Spleen (tissue), 11 donors: ENCODE measurements around the gene ATP2A1. TPM values are rescaled to one million over a fixed set of nuclear protein-coding genes. Genes with fewer than 3 reads are reported as not detected.
"Not testable (repeated sequence)": the region's sequence is repeated elsewhere in the genome, so short reads cannot be mapped to it uniquely, and the experiment has no call there.

Experiments used
- DNase-seq: peaks from one replicate; pipeline ENCODE4 v3.0.0-alpha.2; 2020
- H3K27ac ChIP-seq, 8 donors: fragments of 200-600 bp; sonication (generic) in 7 of 8; 1 replicate in 4 of 8; 2 replicates in 4 of 8; pipeline versions ENCODE4 v1.5.0 to v1.8.0; 2016 to 2021; ENCODE audit warnings: inconsistent platforms in 4 of 8, mild to moderate bottlenecking in 4 of 8, moderate library complexity in 1 of 8
- H3K27me3 ChIP-seq, 7 donors: fragments of 200-600 bp; sonication (generic) in 6 of 7; replicated peaks in 1 of 7; 1 replicate in 4 of 7; 2 replicates in 3 of 7; pipeline versions ENCODE4 v1.5.0 to v1.8.0; 2016 to 2021; ENCODE audit warnings: inconsistent platforms in 3 of 7, mild to moderate bottlenecking in 1 of 7
- H3K36me3 ChIP-seq, 6 donors: fragments of 200-600 bp; sonication (generic) in 5 of 6; 1 replicate in 4 of 6; 2 replicates in 2 of 6; pipeline versions ENCODE4 v1.5.0 to v1.8.0; 2016 to 2021; ENCODE audit warnings: inconsistent platforms in 2 of 6
- H3K4me1 ChIP-seq, 6 donors: fragments of 200-600 bp; sonication (generic) in 5 of 6; 1 replicate in 3 of 6; 2 replicates in 3 of 6; pipeline versions ENCODE4 v1.5.0 to v1.8.0; 2016 to 2021; ENCODE audit warnings: inconsistent platforms in 3 of 6
- H3K4me3 ChIP-seq, 8 donors: fragments of 200-600 bp; sonication (generic) in 7 of 8; 1 replicate in 4 of 8; 2 replicates in 4 of 8; pipeline versions ENCODE4 v1.5.0 to v1.8.0; 2016 to 2021; ENCODE audit warnings: inconsistent platforms in 4 of 8, mild to moderate bottlenecking in 4 of 8, moderate library complexity in 2 of 8
- H3K9me3 ChIP-seq, 8 donors: fragments of 200-600 bp; sonication (generic) in 7 of 8; 1 replicate in 4 of 8; 2 replicates in 4 of 8; pipeline versions ENCODE4 v1.5.0 to v1.8.0; 2016 to 2021; ENCODE audit warnings: inconsistent platforms in 4 of 8
- POLR2A ChIP-seq, 3 donors: fragments of 450-650 bp; IDR thresholded peaks; one replicate each; pipeline ENCODE4 v1.5.1; 2017; ENCODE audit warnings: antibody characterized with exemption in 3 of 3, mild to moderate bottlenecking in 1 of 3
- POLR2AphosphoS5 ChIP-seq, 3 donors: sonication (generic); formaldehyde crosslinking; IDR thresholded peaks; one replicate each; pipeline ENCODE4 v1.5.1; 2017; ENCODE audit warnings: antibody characterized with exemption in 3 of 3
- WGBS, 5 donors: extraction: QIAGEN DNeasy Blood & Tissue Kit in 3 of 5; methylation state at CpG; one replicate each; pipeline versions ENCODE4 v1.1.5 to v1.1.7; 2013 to 2018; 5-methylcytosine and 5-hydroxymethylcytosine counted together
- intact Hi-C: fragments of 100-400 bp; cut with DNase I; formaldehyde crosslinking; loops from one replicate; pipeline ENCODE4 v1.15.0; 2023; ENCODE audit warnings: low total_unique reads
- polyA plus RNA-seq, 3 donors: library from polyadenylated mRNA; stranded (reverse); fragments of 200-250 nt; gene quantifications; one replicate each; pipeline ENCODE4 v1.2.1, GENCODE V29; 2013
- total RNA-seq, 7 donors: library from RNA; depleted of rRNA in 3 of 7; stranded (reverse); fragments of >200 nt in 3 of 7; fragmentation: NEBNext Ultra II Directional in 4 of 7; extraction: Animal tissue kit (Norgen Biotek cat#: 25700) in 4 of 7; gene quantifications; one replicate each; pipeline versions ENCODE4 v1.1.0 to v1.2.1, GENCODE V29; 2016 to 2021
- TF ChIP-seq, protein P1 (sequence below), 11 experiments: fragments of 200-600 bp in 7 of 11; fragments of 450-650 bp in 4 of 11; sonication (generic) in 4 of 11; IDR thresholded peaks in 8 of 11; conservative IDR thresholded peaks in 3 of 11; 1 replicate in 7 of 11; 2 replicates in 4 of 11; pipeline versions ENCODE4 v1.4.0 to v1.8.0; 2016 to 2021; ENCODE audit warnings: antibody characterized with exemption in 11 of 11, inconsistent platforms in 4 of 11, mild to moderate bottlenecking in 1 of 11
- donor health status: healthy with polysubstance abuse.
- donor health status: DM: no; HTN: no; CAD: no; lungs with moderate emphysema.
- donor health status: DM: no; HTN: no; CAD: no.
- donor health status: Bipolar disorder and iron deficiency.
- donor health status: healthy.
- donor health status: DM: no; HTN: no; CAD: no.
- donor health status: DM: yes; HTN: yes; CAD: no.

ATP2A1 gene
- total and polyA plus RNA-seq, 10 donors, result 0.26 to 1.5 (median 0.55) TPM; not detected in 2

- WGBS, 5 donors, result 81 to 92% (median 89%) methylated on average over 17 of the region's 17 CpGs
- H3K36me3 ChIP-seq, result peaks cover 5 to 59% (median 46%) of the 10 kb centered on the region in 6 donors
Observed at GRCh38 chr16:28866454-28866804, 11.9 kb upstream of the ATP2A1 start.

DNA sequence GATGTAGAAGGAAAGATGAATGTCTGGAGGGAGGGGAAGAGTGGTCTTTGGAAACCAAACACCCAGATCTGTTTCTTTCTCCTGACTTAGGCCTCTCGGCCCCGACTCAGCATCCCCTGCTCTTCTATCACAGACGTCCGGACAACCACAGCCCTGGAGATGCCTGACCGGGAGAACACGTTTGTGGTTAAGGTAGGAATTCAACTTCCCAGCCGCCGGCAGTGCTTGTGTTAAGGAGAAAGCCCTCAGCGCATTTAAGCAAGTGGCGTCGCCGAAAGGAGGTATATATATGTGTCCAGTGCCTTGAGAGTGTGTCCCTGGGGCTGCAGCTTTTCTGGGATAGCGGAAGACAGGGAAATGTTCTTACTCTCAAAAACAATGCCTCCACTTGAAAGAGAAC, 11.0 kb upstream of the ATP2A1 start:
- 92 to 93% (median 93%) methylated on average over 13 of the region's 13 CpGs for WGBS, 5 donors
- Histone ChIP-seq H3K27ac (no peak overlapping the region), H3K9me3 (no peaks in the 10 kb centered on the region), H3K4me1 (peaks cover 10 to 37% (median 28%) of the 10 kb centered on the region in 6 donors), H3K27me3 (no peaks in the 10 kb centered on the region), H3K4me3 (no peak overlapping the region), H3K36me3 (peaks cover 5 to 67% (median 53%) of the 10 kb centered on the region in 6 donors)
- intact Hi-C loops, result no loop called here
- no peak for DNase-seq
- TF ChIP-seq, protein P1, sequence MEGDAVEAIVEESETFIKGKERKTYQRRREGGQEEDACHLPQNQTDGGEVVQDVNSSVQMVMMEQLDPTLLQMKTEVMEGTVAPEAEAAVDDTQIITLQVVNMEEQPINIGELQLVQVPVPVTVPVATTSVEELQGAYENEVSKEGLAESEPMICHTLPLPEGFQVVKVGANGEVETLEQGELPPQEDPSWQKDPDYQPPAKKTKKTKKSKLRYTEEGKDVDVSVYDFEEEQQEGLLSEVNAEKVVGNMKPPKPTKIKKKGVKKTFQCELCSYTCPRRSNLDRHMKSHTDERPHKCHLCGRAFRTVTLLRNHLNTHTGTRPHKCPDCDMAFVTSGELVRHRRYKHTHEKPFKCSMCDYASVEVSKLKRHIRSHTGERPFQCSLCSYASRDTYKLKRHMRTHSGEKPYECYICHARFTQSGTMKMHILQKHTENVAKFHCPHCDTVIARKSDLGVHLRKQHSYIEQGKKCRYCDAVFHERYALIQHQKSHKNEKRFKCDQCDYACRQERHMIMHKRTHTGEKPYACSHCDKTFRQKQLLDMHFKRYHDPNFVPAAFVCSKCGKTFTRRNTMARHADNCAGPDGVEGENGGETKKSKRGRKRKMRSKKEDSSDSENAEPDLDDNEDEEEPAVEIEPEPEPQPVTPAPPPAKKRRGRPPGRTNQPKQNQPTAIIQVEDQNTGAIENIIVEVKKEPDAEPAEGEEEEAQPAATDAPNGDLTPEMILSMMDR (IDR thresholded peaks at IDR 0.05 in 8 of 11, conservative IDR thresholded peaks at IDR 0.05 in 3 of 11), result no peak
- no peak for TF ChIP-seq POLR2AphosphoS5 (IDR thresholded peaks at IDR 0.05)
- TF ChIP-seq POLR2A (IDR thresholded peaks at IDR 0.05), result no peak

More at GRCh38 chr16:28866454-28866804, 11.9 kb upstream of the ATP2A1 start:
- H3K9me3 ChIP-seq, result no peaks in the 10 kb centered on the region
- no peaks in the 10 kb centered on the region for H3K27me3 ChIP-seq
- no peak overlapping the region for H3K4me3 ChIP-seq
- peaks cover 10 to 42% (median 29%) of the 10 kb centered on the region in 6 donors for H3K4me1 ChIP-seq
- intact Hi-C loops, result no loop called here
- TF ChIP-seq, protein P1 (IDR thresholded peaks at IDR 0.05 in 8 of 11, conservative IDR thresholded peaks at IDR 0.05 in 3 of 11), result no peak
- TF ChIP-seq POLR2AphosphoS5 (IDR thresholded peaks at IDR 0.05) (no peak), POLR2A (IDR thresholded peaks at IDR 0.05) (no peak)
- no peak overlapping the region for H3K27ac ChIP-seq
- DNase-seq, result peak; percentile 67

- H3K27ac ChIP-seq, DNase-seq, H3K4me3 ChIP-seq, H3K27me3 ChIP-seq, H3K9me3 ChIP-seq, intact Hi-C loops: not testable (repeated sequence)
- WGBS, 5 donors, result 90 to 95% (median 93%) methylated on average over 9 of the region's 9 CpGs
- Histone ChIP-seq H3K36me3 (peaks cover 5 to 71% (median 57%) of the 10 kb centered on the region in 6 donors), H3K4me1 (peaks cover 10 to 33% (median 24%) of the 10 kb centered on the region in 6 donors)
Observed at GRCh38 chr16:28867646-28868045, 10.6 kb upstream of the ATP2A1 start.

DNA sequence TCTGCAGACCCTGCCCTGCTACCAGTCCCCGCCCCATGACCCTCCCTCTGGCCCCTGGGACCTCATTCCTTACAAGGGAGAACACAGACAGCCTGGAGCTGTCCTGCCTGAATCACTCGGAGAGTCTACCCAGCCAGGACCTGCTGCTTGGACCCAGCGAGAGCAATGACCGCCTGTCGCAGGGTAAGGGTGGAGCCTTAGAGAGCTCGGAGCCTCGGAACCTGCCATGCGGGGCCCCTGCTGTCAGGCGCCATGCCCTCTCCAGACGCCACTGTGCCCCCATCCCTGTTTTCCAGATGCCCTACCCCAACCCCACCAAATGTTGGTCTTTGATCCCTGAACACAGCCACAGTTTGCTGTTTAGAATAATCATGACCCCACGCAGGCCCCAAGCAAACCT, 9.1 kb upstream of the ATP2A1 start:
- Histone ChIP-seq H3K4me3 (no peak overlapping the region), H3K36me3 (peaks cover 5 to 87% (median 65%) of the 10 kb centered on the region in 6 donors), H3K27ac (no peak overlapping the region), H3K9me3 (no peaks in the 10 kb centered on the region), H3K27me3 (no peaks in the 10 kb centered on the region), H3K4me1 (peaks cover 10 to 25% (median 18%) of the 10 kb centered on the region in 6 donors)
- WGBS, 5 donors, result 93 to 99% (median 95%) methylated on average over 9 to 11 of the region's 11 CpGs
- intact Hi-C loops, result no loop called here
- TF ChIP-seq, protein P1 (IDR thresholded peaks at IDR 0.05 in 8 of 11, conservative IDR thresholded peaks at IDR 0.05 in 3 of 11), result no peak
- TF ChIP-seq POLR2AphosphoS5 (IDR thresholded peaks at IDR 0.05), result peak in 1 of 3 donors; percentile 12
- TF ChIP-seq POLR2A (IDR thresholded peaks at IDR 0.05), result no peak
- no peak for DNase-seq

DNA sequence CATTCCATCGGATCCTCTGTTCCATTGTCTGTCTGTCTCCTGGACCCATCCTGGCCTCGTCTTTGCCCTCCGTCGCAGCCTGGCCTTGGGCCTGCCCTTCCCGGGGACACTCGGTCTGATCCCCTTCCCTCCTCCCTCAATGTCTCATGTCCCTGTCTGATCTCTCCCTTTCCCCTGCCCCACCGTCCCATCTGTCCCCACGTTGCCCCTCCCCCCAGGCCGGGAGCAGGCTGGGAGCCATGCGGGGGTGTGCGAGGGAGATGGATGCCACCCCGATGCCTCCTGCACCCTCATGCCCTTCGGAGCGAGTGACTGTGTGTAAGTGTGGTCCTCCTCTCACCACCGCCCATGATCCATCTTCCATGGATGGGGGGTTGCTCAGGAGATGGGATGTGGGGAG, 5.3 kb upstream of the ATP2A1 start:
- TF ChIP-seq POLR2AphosphoS5 (IDR thresholded peaks at IDR 0.05), result no peak
- TF ChIP-seq, protein P1 (IDR thresholded peaks at IDR 0.05 in 8 of 11, conservative IDR thresholded peaks at IDR 0.05 in 3 of 11), result no peak
- TF ChIP-seq POLR2A (IDR thresholded peaks at IDR 0.05), result no peak
- no peaks in the 10 kb centered on the region for H3K9me3 ChIP-seq
- H3K27me3 ChIP-seq, result no peaks in the 10 kb centered on the region
- intact Hi-C loops, result no loop called here
- H3K4me1 ChIP-seq, result peaks cover 0 to 5% (median 0%) of the 10 kb centered on the region in 6 donors
- DNase-seq, result peak; percentile 66
- peaks cover 5 to 80% (median 55%) of the 10 kb centered on the region in 6 donors for H3K36me3 ChIP-seq
- H3K4me3 ChIP-seq, result no peak overlapping the region
- 87 to 96% (median 91%) methylated on average over 15 of the region's 15 CpGs for WGBS, 5 donors
- no peak overlapping the region for H3K27ac ChIP-seq
